GM12875 (cell line): Measurements from ENCODE around the gene GGT5.
"Not testable (repeated sequence)": the region's sequence is repeated elsewhere in the genome, so short reads cannot be mapped to it uniquely, and the experiment has no call there.

ENCODE experiments used
- H3K4me3 ChIP-seq: one replicate; pipeline ENCODE4 v1.5.1; 2011; ENCODE audit warnings: low read depth, low read length, control low read depth
- CTCF ChIP-seq: IDR thresholded peaks from 2 replicates; pipeline ENCODE4 v1.5.1; 2011; ENCODE audit warnings: low read depth, mild to moderate bottlenecking, control low read depth, inconsistent platforms, low read length, moderate library complexity, borderline replicate concordance; ENCODE audit not compliant: insufficient read depth

The GGT5 gene

GRCh38 chr22:24185501-24186351 lies 59.2 kb downstream of the GGT5 start:
- no peak for TF ChIP-seq CTCF
- H3K4me3 ChIP-seq: no peak overlapping the region

- TF ChIP-seq CTCF: no peak
- no peak overlapping the region for H3K4me3 ChIP-seq
These were observed 59.8 kb downstream of the GGT5 start for GRCh38 chr22:24185001-24185500.

- H3K4me3 ChIP-seq: no peak overlapping the region
- no peak for TF ChIP-seq CTCF
These were observed 60.7 kb downstream of the GGT5 start for GRCh38 chr22:24184057-24184798.

- H3K4me3 ChIP-seq: no peak overlapping the region
- TF ChIP-seq CTCF: no peak
These were observed 61.4 kb downstream of the GGT5 start for GRCh38 chr22:24183321-24184031.

GRCh38 chr22:24182900-24183246 lies 62.0 kb downstream of the GGT5 start:
- H3K4me3 ChIP-seq: not testable (repeated sequence)

- H3K4me3 ChIP-seq: no peak overlapping the region
- no peak for TF ChIP-seq CTCF
These were observed 62.6 kb downstream of the GGT5 start for GRCh38 chr22:24181996-24182899.
